SJSA1 (cell line): Measurements from ENCODE around the gene OR13A1. TPM values are rescaled to one million over a fixed set of nuclear protein-coding genes. Genes with fewer than 3 reads are reported as not detected.
"Not testable (repeated sequence)": the region's sequence is repeated elsewhere in the genome, so short reads cannot be mapped to it uniquely, and the experiment has no call there.

Experiments
- DNase-seq, 2 experiments: peaks; one replicate each; pipeline ENCODE4 v3.0.0-alpha.2; 2015 to 2020; ENCODE audit warnings: low spot score in 2 of 2, low read depth in 1 of 2
- H3K27ac ChIP-seq: fragments of 250-450 bp; sonication (Bioruptor Pico); 2 replicates; pipeline ENCODE4 v1.5.1; 2020; ENCODE audit warnings: mild to moderate bottlenecking, moderate library complexity
- H3K27me3 ChIP-seq: fragments of 250-450 bp; sonication (Bioruptor Pico); replicated peaks from 2 replicates; pipeline ENCODE4 v1.5.1; 2020; ENCODE audit warnings: mild to moderate bottlenecking, moderate library complexity
- H3K36me3 ChIP-seq: fragments of 250-450 bp; sonication (Bioruptor Pico); 2 replicates; pipeline ENCODE4 v1.5.1; 2020; ENCODE audit warnings: mild to moderate bottlenecking
- H3K4me1 ChIP-seq: fragments of 250-450 bp; sonication (Bioruptor Pico); replicated peaks from 2 replicates; pipeline ENCODE4 v1.6.1; 2021; ENCODE audit warnings: mild to moderate bottlenecking
- H3K4me3 ChIP-seq: fragments of 250-450 bp; sonication (Bioruptor Pico); 2 replicates; pipeline ENCODE4 v1.5.1; 2020; ENCODE audit warnings: mild to moderate bottlenecking
- H3K9me3 ChIP-seq: fragments of 250-450 bp; sonication (Bioruptor Pico); replicated peaks from 2 replicates; pipeline ENCODE4 v1.5.1; 2020; ENCODE audit warnings: mild to moderate bottlenecking
- total RNA-seq: library from RNA; depleted of rRNA; stranded (reverse); fragments of >200 nt; shearing (Covaris generic); gene quantifications from 2 replicates; pipeline ENCODE4 v1.2.3, GENCODE V29; 2014; rRNA removed

The OR13A1 gene
- total RNA-seq, 1 experiment from 2014 or later, result not detected

DNA sequence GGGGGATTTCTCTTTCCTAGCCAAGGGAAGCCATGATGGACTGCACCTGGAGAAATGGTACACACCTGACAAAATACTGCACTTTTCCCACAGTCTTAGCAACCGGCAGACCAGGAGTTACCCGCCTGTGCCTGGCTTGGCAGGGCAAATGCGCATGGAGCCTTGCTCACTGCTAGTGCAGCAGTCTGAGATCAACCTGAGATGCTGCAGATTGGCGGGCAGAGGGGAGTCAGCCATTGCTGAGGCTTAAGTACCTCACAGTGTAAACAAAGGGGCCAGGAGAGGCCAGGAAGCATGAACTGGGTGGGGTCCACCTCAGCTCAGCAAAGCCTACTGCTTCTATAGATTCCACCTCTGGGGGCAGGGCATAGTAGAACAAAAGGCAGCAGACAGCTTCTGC, 49.4 kb downstream of the OR13A1 start:
- no peak for DNase-seq
- H3K4me1 ChIP-seq, result no peaks in the 10 kb centered on the region
- H3K36me3 ChIP-seq, result no peaks in the 10 kb centered on the region
- no peak overlapping the region for H3K27ac ChIP-seq
- no peak overlapping the region for H3K4me3 ChIP-seq
- no peaks in the 10 kb centered on the region for H3K9me3 ChIP-seq
- 0 out of 2 replicates have a peak, but pooled peaks cover 3% of the 10 kb centered on the region for H3K27me3 ChIP-seq

DNA sequence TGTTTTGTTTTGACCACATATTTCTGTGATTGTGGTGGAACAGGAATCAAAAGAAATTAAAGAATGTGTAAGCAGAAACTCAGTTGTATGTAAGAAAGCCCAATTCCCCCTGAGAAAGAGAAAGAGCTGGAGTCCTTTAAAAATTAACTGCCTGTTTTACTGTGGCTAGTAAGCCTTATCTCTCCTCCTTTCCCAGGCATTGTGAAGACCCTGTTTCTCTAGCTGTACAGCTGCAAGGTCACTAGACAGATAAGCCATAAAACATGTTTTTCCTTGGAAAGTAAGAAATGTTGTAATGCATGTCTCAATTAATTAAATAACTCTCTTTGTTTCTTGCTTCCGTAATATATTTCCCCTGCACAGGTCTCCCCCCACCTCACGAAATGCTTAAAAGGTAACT, 53.5 kb downstream of the OR13A1 start:
- Histone ChIP-seq H3K4me1 (no peaks in the 10 kb centered on the region), H3K27ac (no peak overlapping the region)

DNA sequence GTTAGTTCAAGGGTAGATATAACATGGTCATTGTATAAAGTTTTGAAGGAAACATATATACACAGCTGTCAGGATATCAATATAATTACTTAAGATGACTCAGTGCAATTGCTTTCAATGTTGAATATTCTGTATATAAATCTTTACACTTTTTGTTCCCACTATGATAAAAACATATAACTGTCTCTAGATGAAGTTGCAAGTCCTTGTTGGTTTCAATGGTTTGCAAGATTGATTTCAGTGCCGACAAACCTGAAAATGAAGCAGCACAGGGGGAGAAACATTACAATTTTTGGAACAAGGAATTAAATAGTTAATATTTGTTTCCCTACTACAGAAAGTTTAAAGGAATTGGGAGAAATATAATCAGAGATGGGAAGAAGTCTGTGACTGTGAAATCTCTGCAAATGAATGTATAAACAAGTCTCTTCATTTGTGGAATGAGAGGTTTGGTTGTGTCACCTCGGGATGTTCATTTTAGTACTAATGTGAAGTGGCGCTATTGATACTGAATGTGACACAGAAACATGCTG, 54.1 kb downstream of the OR13A1 start:
- Histone ChIP-seq H3K4me3 (no peak overlapping the region), H3K9me3 (no peaks in the 10 kb centered on the region), H3K27ac (no peak overlapping the region), H3K27me3 (0 out of 2 replicates have a peak, but pooled peaks cover 3% of the 10 kb centered on the region), H3K36me3 (no peaks in the 10 kb centered on the region), H3K4me1 (no peaks in the 10 kb centered on the region)
- DNase-seq, result no peak

More for the DNA sequence above, 53.5 kb downstream of the OR13A1 start:
- Histone ChIP-seq H3K27me3 (0 out of 2 replicates have a peak, but pooled peaks cover 3% of the 10 kb centered on the region), H3K36me3 (no peaks in the 10 kb centered on the region), H3K9me3 (no peaks in the 10 kb centered on the region), H3K4me3 (no peak overlapping the region)
- no peak for DNase-seq

DNA sequence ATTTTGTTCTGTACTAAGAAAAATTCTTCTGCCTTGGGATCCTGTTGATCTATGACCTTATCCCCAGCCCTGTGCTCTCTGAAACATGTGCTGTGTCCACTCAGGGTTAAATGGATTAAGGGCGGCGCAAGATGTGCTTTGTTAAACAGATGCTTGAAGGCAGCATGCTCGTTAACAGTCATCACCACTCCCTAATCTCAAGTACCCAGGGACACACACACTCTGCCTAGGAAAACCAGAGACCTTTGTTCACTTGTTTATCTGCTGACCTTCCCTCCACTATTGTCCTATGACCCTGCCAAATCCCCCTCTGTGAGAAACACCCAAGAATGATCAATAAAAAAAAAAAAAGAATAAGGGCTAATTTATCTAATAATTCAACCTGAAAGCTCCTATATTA, 54.8 kb downstream of the OR13A1 start:
- H3K4me1 ChIP-seq, H3K9me3 ChIP-seq, H3K4me3 ChIP-seq, DNase-seq, H3K27ac ChIP-seq, H3K36me3 ChIP-seq, H3K27me3 ChIP-seq: not testable (repeated sequence)

DNA sequence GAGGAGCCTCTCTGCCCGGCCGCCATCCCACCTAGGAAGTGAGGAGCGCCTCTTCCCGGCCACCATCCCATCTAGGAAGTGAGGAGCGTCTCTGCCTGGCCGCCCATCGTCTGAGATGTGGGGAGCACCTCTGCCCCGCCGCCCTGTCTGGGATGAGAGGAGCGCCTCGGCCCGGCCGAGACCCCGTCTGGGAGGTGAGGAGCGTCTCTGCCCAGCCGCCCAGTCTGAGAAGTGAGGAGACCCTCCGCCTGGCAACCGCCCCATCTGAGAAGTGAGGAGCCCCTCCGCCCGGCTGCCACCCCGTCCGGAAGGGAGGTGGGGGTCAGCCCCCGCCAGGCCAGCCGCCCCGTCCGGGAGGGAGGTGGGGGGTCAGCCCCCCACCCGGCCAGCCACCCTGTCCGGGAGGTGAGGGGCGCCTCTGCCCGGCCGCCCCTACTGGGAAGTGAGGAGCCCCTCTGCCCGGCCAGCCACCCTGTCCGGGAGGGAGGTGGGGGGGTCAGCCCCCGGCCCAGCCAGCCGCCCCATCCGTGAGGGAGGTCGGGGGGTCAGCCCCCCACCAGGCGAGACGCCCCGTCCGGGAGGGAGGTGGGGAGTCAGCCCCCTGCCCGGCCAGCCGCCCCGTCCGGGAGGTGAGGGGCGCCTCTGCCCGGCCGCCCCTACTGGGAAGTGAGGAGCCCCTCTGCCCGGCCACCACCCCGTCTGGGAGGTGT, 55.5 kb downstream of the OR13A1 start:
- H3K36me3 ChIP-seq, H3K4me3 ChIP-seq, DNase-seq, H3K4me1 ChIP-seq, H3K27me3 ChIP-seq, H3K9me3 ChIP-seq, H3K27ac ChIP-seq: not testable (repeated sequence)

DNA sequence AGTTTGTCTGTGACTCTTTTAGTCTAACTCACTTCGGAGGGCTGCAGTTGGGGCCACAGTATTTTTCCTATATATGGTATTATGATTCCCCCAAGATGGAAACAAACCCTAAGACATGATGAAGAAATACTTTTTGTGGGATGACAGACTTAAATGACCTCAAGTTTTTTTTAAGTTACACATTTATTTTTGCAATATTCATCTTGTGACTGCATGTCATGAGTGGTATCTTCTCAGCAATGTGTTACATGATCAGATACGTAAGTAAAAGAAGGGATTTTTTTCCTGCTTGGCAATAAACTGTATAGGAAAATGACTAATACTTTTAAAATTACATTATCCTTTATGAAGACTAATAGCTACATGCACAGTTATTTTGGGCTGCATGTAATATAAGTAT, 57.8 kb downstream of the OR13A1 start:
- DNase-seq, result no peak
- Histone ChIP-seq H3K9me3 (no peaks in the 10 kb centered on the region), H3K36me3 (no peaks in the 10 kb centered on the region), H3K4me3 (no peak overlapping the region), H3K27me3 (no peaks in the 10 kb centered on the region), H3K27ac (no peak overlapping the region), H3K4me1 (no peaks in the 10 kb centered on the region)

DNA sequence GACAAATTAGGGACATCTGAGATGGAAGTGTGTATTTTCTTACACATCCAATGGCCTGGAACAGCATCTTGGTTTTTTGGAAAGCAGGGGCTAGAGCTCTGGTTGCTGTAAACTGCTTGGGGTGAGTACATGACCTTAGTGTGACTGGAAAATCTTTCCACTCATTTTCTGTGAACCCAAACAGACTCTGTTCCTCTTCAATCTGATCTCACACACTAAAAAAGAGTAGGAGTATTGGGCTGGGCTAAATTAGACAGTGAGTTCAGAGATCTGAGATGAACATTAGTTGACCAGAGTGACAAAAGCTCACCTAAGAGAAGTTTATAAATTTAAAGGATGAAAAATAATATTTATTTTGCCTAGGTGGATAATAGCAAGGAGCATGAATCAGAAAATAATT, 59.2 kb downstream of the OR13A1 start:
- Histone ChIP-seq H3K9me3 (no peaks in the 10 kb centered on the region), H3K4me3 (no peak overlapping the region), H3K27me3 (no peaks in the 10 kb centered on the region), H3K4me1 (no peaks in the 10 kb centered on the region), H3K36me3 (no peaks in the 10 kb centered on the region), H3K27ac (no peak overlapping the region)
- DNase-seq, result no peak

DNA sequence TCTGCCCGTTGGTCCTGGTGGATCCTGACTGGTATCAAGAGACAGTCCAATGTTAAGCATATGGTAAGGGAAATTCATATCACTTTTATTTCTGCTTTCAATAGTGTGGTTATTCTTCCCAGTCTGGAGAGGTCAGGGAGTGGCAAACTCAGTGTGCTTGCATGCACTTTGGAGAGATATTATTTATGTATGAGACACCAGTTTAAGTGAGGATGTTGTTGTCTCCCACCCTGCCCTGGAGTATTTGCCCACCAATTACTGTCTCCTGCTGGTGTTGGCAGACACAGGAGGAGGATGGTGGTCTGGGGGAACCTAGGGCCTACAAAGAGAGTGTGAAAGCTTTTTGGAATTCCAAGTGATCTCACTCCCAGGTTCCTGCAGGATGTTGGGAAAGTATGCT, 59.7 kb downstream of the OR13A1 start:
- no peaks in the 10 kb centered on the region for H3K27me3 ChIP-seq
- no peak overlapping the region for H3K4me3 ChIP-seq
- H3K4me1 ChIP-seq, result no peaks in the 10 kb centered on the region
- DNase-seq, result no peak
- no peaks in the 10 kb centered on the region for H3K9me3 ChIP-seq
- no peak overlapping the region for H3K27ac ChIP-seq
- no peaks in the 10 kb centered on the region for H3K36me3 ChIP-seq

DNA sequence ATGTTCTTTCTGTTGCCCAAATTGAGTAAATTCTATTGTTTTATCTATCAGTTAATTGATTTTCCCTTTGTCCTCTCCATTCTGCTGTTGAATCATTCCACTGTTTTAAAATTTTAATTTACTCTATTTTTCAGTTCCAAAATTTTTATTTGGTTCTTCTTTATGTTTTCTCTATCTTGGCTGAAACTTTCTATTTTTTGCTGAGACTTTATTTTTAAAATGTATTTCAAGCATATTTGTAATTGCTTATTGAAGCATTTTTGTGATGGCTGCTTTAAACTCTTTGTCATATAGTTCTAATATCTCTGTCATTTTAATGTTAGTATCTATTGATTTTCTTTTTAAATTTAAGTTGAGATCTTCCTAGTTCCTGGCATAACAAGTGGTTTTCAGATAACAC, 60.5 kb downstream of the OR13A1 start:
- no peaks in the 10 kb centered on the region for H3K9me3 ChIP-seq
- H3K36me3 ChIP-seq, result no peaks in the 10 kb centered on the region
- H3K4me1 ChIP-seq, result no peaks in the 10 kb centered on the region
- no peak overlapping the region for H3K4me3 ChIP-seq
- H3K27ac ChIP-seq, result no peak overlapping the region
- no peak for DNase-seq
- H3K27me3 ChIP-seq, result no peaks in the 10 kb centered on the region

DNA sequence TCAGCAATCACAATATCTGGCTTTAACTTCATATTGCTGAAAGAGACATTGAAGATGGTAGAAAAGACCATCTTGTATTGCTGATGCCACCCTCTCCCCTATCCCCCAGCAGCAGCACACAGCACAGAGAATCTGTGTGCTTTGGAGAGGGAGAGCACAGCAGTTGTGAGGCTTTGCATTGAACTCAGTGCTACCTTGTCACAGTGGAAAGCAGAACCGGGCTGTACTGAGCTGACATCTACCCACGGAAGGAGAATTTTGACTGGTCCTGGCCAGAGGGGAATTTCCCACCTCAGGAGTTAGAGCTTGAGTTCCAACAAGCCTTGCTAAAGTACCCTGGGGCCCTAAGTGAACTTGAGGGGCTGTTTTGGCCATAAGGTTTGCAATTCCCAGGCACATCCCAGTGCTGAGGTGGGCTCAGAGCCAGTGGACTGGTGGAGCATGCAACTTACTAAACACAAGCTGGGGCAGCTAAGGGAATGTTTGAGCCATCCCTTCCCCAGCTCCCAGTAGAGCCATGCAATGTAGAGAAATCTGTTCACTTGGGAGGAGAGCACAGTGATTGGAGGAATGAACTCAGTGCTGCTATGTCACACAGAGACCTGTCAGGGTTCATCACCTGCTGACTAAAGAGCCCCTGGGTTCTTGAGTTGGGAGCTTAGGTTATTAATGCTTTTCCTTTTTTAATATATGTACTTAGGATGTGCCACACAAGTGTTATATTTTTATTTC, 62.1 kb downstream of the OR13A1 start:
- Histone ChIP-seq H3K4me1 (no peaks in the 10 kb centered on the region), H3K9me3 (no peaks in the 10 kb centered on the region), H3K36me3 (no peaks in the 10 kb centered on the region), H3K4me3 (no peak overlapping the region), H3K27ac (no peak overlapping the region), H3K27me3 (no peaks in the 10 kb centered on the region)
- DNase-seq, result no peak

Other genes with a start within 250 kb of the OR13A1 start
- gene ALOX5, start 58.6 kb upstream of the OR13A1 start, total RNA-seq, result not detected in 2 replicates